NT2/D1 (cell line): Measurements from ENCODE around the gene CRYBA2.

Experiments used
- DNase-seq: peaks from one replicate; pipeline ENCODE4 v3.0.0-alpha.2; 2011; ENCODE audit warnings: low read depth, low spot score
- H3K27me3 ChIP-seq: 2 replicates; pipeline ENCODE4 v1.6.0; 2011; ENCODE audit warnings: mild to moderate bottlenecking; ENCODE audit not compliant: insufficient read length, insufficient read depth
- H3K36me3 ChIP-seq: 2 replicates; pipeline ENCODE4 v1.6.1; 2011; ENCODE audit warnings: mild to moderate bottlenecking, low read length, mixed read lengths; ENCODE audit not compliant: insufficient read depth, insufficient read length
- H3K4me1 ChIP-seq: 2 replicates; pipeline ENCODE4 v1.5.1; 2011; ENCODE audit not compliant: insufficient read depth, insufficient read length
- H3K4me3 ChIP-seq: 2 replicates; pipeline ENCODE4 v1.5.1; 2011; ENCODE audit warnings: low read depth; ENCODE audit not compliant: insufficient read length
- H3K9ac ChIP-seq: 2 replicates; pipeline ENCODE4 v1.6.0; 2011; ENCODE audit warnings: low read depth; ENCODE audit not compliant: insufficient read length
- H3K9me3 ChIP-seq: 2 replicates; pipeline ENCODE4 v1.5.1; 2011; ENCODE audit warnings: mild to moderate bottlenecking, low read length; ENCODE audit not compliant: insufficient read depth
- SUZ12 ChIP-seq: IDR thresholded peaks from 2 replicates; pipeline ENCODE4 v1.6.1; 2011; ENCODE audit not compliant: insufficient read length, insufficient read depth; ENCODE audit errors: extremely low read depth
- YY1 ChIP-seq: IDR thresholded peaks from 2 replicates; pipeline ENCODE4 v1.6.1; 2011; ENCODE audit not compliant: insufficient read length, insufficient read depth
- ZNF274 ChIP-seq: IDR thresholded peaks from 2 replicates; pipeline ENCODE4 v1.6.1; 2011; ENCODE audit warnings: mild to moderate bottlenecking, low read depth, low read length

Gene CRYBA2

DNA sequence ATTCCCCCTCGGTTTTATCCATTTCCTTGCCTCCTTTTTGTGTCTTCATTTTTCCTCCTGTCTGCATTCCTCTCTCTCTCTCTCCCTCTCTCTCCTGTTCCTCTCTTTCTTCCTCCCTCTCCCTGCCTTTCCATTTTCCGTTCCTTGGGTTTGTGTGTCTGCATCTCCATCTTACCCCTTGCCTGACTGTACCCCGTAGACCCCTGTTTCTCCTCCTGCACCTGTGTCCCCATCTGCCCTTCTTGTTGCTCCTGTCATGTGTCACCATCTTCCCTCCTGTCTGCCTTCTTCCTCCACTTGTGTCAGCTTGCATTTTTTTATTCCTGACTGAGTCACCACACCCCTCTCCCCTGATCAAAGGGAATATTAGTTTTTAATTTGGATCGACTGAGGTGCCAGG lies 32.0 kb downstream of the CRYBA2 start:
- H3K4me1 ChIP-seq: peaks cover 21% of the 10 kb centered on the region
- H3K9me3 ChIP-seq: no peaks in the 10 kb centered on the region
- peak overlapping the region; percentile 35 for H3K4me3 ChIP-seq
- H3K9ac ChIP-seq: no peak overlapping the region
- DNase-seq: no peak
- H3K36me3 ChIP-seq: no peaks in the 10 kb centered on the region
- TF ChIP-seq SUZ12: no peak
- no peak for TF ChIP-seq YY1
- TF ChIP-seq ZNF274: no peak
- H3K27me3 ChIP-seq: peaks cover 57% of the 10 kb centered on the region

DNA sequence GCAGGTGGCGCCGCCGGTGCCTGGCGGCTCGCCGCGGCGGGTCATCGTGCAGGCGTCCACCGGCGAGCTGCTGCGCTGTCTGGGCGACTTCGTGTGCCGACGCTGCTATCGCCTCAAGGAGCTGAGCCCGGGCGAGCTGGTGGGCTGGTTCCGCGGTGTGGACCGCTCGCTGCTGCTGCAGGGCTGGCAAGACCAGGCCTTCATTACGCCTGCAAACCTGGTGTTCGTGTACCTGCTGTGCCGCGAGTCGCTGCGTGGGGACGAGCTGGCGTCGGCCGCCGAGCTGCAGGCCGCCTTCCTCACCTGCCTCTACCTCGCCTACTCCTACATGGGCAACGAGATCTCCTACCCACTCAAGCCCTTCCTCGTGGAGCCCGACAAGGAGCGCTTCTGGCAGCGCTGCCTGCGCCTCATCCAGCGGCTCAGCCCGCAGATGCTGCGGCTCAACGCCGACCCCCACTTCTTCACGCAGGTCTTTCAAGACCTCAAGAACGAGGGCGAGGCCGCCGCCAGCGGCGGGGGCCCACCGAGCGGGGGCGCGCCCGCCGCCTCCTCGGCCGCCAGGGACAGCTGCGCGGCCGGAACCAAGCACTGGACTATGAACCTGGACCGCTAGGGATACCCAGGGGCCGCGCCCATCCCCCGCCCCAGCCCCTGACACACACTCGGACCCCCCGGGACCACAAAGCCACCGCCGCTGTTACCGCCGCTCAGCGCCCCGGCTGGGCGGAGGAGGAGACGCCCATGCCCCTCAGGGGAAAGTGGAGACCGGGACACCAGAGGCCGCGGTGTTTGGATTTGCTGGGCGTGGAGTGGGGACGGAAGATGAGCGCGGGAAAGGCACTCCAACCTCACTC lies 32.7 kb downstream of the CRYBA2 start:
- peaks cover 57% of the 10 kb centered on the region for H3K27me3 ChIP-seq
- no peak for DNase-seq

DNA sequence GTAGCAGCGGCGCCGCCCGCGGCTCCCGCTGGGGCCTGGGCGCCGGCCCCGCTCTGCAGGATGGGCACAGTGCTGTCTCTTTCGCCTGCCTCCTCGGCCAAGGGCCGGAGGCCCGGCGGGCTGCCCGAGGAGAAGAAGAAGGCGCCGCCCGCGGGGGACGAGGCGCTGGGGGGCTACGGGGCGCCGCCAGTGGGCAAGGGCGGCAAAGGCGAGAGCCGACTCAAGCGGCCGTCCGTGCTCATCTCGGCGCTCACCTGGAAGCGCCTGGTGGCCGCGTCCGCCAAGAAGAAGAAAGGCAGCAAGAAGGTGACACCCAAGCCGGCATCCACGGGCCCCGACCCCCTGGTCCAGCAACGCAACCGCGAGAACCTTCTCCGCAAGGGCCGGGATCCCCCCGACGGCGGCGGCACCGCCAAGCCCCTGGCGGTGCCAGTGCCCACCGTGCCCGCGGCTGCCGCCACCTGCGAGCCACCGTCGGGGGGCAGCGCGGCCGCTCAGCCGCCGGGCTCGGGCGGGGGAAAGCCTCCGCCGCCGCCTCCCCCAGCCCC lies 33.4 kb downstream of the CRYBA2 start:
- peaks cover 57% of the 10 kb centered on the region for H3K27me3 ChIP-seq
- no peaks in the 10 kb centered on the region for H3K36me3 ChIP-seq
- DNase-seq: no peak
- peaks cover 21% of the 10 kb centered on the region for H3K4me1 ChIP-seq
- H3K4me3 ChIP-seq: peak overlapping the region; percentile 35
- no peaks in the 10 kb centered on the region for H3K9me3 ChIP-seq
- peak overlapping the region; percentile 39 for H3K9ac ChIP-seq
- no peak for TF ChIP-seq YY1
- peak; percentile 94 for TF ChIP-seq SUZ12
- no peak for TF ChIP-seq ZNF274

More for the DNA sequence above, 32.7 kb downstream of the CRYBA2 start:
- Histone ChIP-seq H3K9me3 (no peaks in the 10 kb centered on the region), H3K9ac (peak overlapping the region; percentile 75), H3K36me3 (no peaks in the 10 kb centered on the region), H3K4me1 (peaks cover 21% of the 10 kb centered on the region), H3K4me3 (peak overlapping the region; percentile 35)
- TF ChIP-seq YY1 (no peak), SUZ12 (peak; percentile 94), ZNF274 (no peak)

DNA sequence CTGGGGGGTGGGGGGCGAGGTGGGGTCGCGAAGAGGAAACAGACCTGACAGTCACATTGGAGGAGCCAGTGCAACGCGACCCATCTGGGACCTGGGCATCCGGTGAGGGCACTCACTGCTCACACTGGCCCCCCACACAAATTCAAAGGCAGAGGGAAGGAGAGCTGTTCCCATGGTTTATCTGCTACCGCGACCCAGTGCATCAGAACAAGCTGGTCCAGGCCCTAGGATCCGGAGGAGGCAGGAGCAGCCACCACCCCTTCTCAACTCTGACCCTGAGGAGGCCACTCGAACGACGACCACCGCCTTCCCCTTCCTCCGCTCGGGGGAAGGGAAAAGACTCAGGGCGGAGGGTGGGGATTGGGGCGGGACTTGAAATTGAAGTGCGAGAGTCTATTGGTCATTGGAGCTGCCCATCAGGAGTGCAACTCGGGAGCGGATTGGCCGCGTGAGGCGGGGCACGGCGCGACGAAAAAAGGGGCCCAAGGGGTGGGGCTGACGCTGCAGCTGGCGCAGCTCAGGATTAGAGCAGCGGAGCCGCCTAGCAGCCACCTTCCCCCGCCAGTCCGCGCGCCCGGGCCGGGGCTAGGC lies 34.0 kb downstream of the CRYBA2 start, which contains the start of gene CDK5R2:
CDK5R2 (plus strand) TSS at position 526 of the 591 bp plus-strand sequence. CDS start 155 bp downstream, outside the sequence.
- TF ChIP-seq YY1: no peak
- no peak for TF ChIP-seq ZNF274
- no peak for TF ChIP-seq SUZ12

DNA sequence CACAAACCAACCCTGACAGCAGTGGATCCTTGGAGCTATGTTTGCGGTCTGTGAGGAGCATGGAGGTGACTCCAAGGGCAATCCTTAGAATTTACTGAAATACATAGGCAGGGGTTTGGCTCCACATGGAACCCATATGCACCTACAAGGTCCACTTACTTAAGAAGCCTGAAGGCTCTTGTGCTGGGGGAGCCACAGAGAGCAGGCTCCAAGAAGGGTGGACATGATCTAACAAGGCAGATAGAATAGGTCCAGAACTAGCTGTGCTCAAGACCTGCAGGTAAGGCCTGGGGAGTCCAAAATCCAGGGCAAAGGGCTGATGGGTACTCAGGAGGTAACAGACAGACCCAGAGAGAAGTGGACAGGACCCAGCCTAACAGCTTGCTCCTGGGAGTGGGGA lies 34.9 kb downstream of the CRYBA2 start:
- no peak for DNase-seq
- Histone ChIP-seq H3K4me3 (no peak overlapping the region), H3K9me3 (no peaks in the 10 kb centered on the region), H3K9ac (no peak overlapping the region), H3K4me1 (peaks cover 15% of the 10 kb centered on the region), H3K36me3 (no peaks in the 10 kb centered on the region), H3K27me3 (peaks cover 57% of the 10 kb centered on the region)
- no peak for TF ChIP-seq YY1
- TF ChIP-seq SUZ12: no peak
- no peak for TF ChIP-seq ZNF274

More for the DNA sequence above, 34.0 kb downstream of the CRYBA2 start, which contains the start of gene CDK5R2:
- peak within 1 kb of the TSS; percentile 80 for H3K4me3 ChIP-seq
- peak within 1 kb of the TSS; percentile 90 for H3K9ac ChIP-seq
- peak; percentile 89 for DNase-seq
- H3K9me3 ChIP-seq: no peaks in the 10 kb centered on the region
- H3K27me3 ChIP-seq: peaks cover 57% of the 10 kb centered on the region
- peaks cover 18% of the 10 kb centered on the region for H3K4me1 ChIP-seq
- H3K36me3 ChIP-seq: no peaks in the 10 kb centered on the region

DNA sequence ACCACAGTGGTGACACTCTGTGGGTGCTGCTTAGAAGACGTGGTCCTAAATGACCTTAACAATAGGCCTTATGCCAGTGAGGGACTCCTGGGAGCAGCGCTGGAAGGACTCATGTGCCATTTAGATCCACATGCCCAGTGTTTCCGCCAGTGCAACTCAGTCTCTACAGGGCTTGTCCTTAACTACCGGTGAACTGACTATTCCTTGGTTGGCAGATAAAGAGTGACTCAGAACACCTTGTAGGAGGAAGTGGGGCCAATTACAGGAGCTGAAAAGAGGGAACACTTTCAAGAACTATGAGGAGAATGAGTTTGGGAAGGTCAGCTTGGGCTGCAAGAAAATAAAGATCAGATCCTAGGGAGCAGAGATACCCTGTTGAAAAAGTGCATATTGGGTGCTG lies 35.6 kb downstream of the CRYBA2 start:
- no peak for TF ChIP-seq ZNF274
- TF ChIP-seq YY1: no peak
- no peak for TF ChIP-seq SUZ12

DNA sequence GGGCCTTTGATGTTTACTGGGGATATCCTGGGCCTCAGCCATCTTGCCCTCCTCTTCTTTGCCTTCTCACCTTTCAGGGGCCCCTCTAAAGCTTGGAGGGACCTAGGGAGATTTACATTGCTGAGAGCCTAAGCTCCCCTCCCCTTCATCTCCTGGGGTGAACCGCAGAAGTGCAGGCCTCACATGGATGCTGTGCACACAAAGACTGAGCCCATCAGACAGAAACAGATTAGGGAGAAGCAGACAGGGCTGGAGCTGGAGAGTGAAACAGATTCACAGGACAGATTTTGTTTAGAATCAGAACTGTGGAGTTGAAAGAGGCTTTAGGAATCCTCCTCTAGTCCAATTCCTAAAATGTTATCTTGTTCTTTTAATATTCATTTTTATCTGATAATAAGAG lies 37.2 kb downstream of the CRYBA2 start:
- Histone ChIP-seq H3K27me3 (peaks cover 44% of the 10 kb centered on the region), H3K4me3 (no peak overlapping the region), H3K9ac (no peak overlapping the region), H3K9me3 (peaks cover 11% of the 10 kb centered on the region; the same call in 1 of the 2 replicates), H3K36me3 (no peaks in the 10 kb centered on the region), H3K4me1 (peaks cover 14% of the 10 kb centered on the region)
- no peak for DNase-seq
- TF ChIP-seq ZNF274: no peak

More for the DNA sequence above, 35.6 kb downstream of the CRYBA2 start:
- H3K4me3 ChIP-seq: no peak overlapping the region
- H3K9ac ChIP-seq: no peak overlapping the region
- no peaks in the 10 kb centered on the region for H3K36me3 ChIP-seq
- DNase-seq: no peak
- H3K4me1 ChIP-seq: peaks cover 15% of the 10 kb centered on the region
- H3K27me3 ChIP-seq: peaks cover 57% of the 10 kb centered on the region
- peaks cover under 1% of the 10 kb centered on the region; the same call in 1 of the 2 replicates for H3K9me3 ChIP-seq
